ENCODE results near the gene CORO1C. TPM values are rescaled to one million over a fixed set of nuclear protein-coding genes. Genes with fewer than 3 reads are reported as not detected.

Gene CORO1C
- total and polyA plus RNA-seq, 9 of the 15 experiments (the other 6 are each of a cell fraction or from before 2014, with no cell fraction given): 55.2 to 280 (median 150) TPM

- no peak for TF ChIP-seq ELK3 (CRISPR knock-in tag; IDR thresholded peaks at IDR 0.05)
- no peak for TF ChIP-seq MBD2 (IDR thresholded peaks at IDR 0.05; ENCODE audit: borderline replicate concordance, low read depth)
- peak; percentile 52 for TF ChIP-seq NFYB (IDR thresholded peaks at IDR 0.05; ENCODE audit: extremely low read depth, insufficient read length)
- TF ChIP-seq NEUROD1 (IDR thresholded peaks at IDR 0.05; ENCODE audit: borderline replicate concordance, low read depth, low read length, partially characterized antibody): peak; percentile 37
- peak; percentile 49; the same call in 1 of the 2 replicates for TF ChIP-seq ZNF24 (IDR thresholded peaks at IDR 0.05)
- TF ChIP-seq ZNF124 (CRISPR knock-in tag; IDR thresholded peaks at IDR 0.05): no peak
- TF ChIP-seq HMBOX1 (IDR thresholded peaks at IDR 0.05): no peak
- TF ChIP-seq ZNF175 (CRISPR knock-in tag; IDR thresholded peaks at IDR 0.05; ENCODE audit: low read depth): no peak
- no peak for TF ChIP-seq AFF1 (IDR thresholded peaks at IDR 0.05; ENCODE audit: low read depth in 1 of 2, partially characterized antibody in 2 of 2)
- no peak for TF ChIP-seq FOXK1 (CRISPR knock-in tag; IDR thresholded peaks at IDR 0.05; ENCODE audit: borderline replicate concordance)
- TF ChIP-seq RBM25 (IDR thresholded peaks at IDR 0.05; ENCODE audit: low read depth, low read length, severe bottlenecking): peak; percentile 37
- no peak for TF ChIP-seq GTF2A2 (tag; IDR thresholded peaks at IDR 0.05)
- TF ChIP-seq FOXJ2 (tag; IDR thresholded peaks at IDR 0.05): no peak
- TF ChIP-seq XRCC5 (IDR thresholded peaks at IDR 0.05; ENCODE audit: low read depth, low read length): peak; percentile 87
- TF ChIP-seq ZNF398 (CRISPR knock-in tag; IDR thresholded peaks at IDR 0.05): no peak
- peak; percentile 89 for TF ChIP-seq EGR1 (conservative IDR thresholded peaks at IDR 0.05)
- TF ChIP-seq CREB5 (CRISPR knock-in tag; IDR thresholded peaks at IDR 0.05): no peak
- TF ChIP-seq ELF2 (CRISPR knock-in tag; IDR thresholded peaks at IDR 0.05): 0 out of 2 replicates have a peak, but pooled peaks have one; percentile 24
Observed at GRCh38 chr12:108731105-108731865, at the start of gene CORO1C (continued).
